NCI-H146 (cell line): ENCODE measurements around the gene PEX14.

Experiments
- DNase-seq: peaks from one replicate; lab custom pipeline; 2025; lab: John Stamatoyannopoulos, UW

PEX14 gene

GRCh38 chr1:10520497-10520896 lies 45.7 kb downstream of the PEX14 start:
- DNase-seq = no peak

- DNase-seq = no peak
These were observed 46.2 kb downstream of the PEX14 start for GRCh38 chr1:10520952-10521351.

DNA sequence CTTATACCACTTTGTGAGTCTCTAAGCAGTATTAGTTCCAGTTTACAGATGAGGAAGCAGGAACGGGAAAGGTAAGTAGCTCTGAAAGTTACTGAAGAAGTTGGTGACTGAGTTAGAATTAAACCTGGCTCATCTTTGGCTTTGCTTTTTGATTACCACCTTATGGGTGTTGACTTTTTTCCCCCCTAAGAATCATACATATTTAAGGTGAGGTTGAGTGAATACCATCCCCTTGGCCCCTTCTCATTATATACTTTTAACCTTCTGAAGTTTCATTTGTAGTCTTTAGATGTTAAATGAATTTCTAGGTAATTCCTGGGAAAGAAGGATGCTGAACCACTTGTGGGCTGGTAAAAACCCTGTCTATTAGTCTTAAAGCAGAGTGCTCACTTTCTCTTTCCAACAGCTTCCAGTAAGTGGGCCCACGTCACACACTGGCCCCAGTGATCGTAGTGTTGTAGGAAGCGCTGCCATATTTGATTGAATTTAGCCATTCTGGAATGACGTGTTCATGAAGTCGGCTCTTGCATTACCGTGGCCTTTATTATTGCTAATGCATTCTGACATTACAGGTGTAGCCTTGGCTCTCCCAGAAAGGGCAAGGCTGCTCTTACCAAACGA lies 46.9 kb downstream of the PEX14 start:
- no peak for DNase-seq

- DNase-seq = no peak
These were observed 47.6 kb downstream of the PEX14 start for GRCh38 chr1:10522322-10522860.

DNA sequence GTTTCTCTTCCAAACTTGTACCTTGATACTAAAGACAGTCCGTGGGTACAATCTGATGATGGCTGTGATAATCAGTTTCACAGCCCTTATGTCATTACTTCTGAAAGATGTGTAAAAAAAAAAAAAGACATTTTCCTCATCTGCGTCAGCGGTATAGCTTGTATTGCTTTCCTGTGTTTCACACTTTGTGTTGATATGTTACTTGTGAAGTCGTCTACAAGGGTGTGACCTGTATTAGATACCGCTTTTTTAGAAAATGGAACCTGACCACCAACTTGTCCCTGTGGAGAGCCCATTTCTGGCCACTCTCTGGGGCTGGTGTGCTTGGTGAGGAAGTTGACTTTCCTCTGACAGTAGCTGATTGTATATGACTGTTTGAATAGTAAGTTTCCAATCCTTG lies 50.5 kb downstream of the PEX14 start:
- DNase-seq = no peak

GRCh38 chr1:10528066-10529014 lies 53.6 kb downstream of the PEX14 start:
- no peak for DNase-seq

DNA sequence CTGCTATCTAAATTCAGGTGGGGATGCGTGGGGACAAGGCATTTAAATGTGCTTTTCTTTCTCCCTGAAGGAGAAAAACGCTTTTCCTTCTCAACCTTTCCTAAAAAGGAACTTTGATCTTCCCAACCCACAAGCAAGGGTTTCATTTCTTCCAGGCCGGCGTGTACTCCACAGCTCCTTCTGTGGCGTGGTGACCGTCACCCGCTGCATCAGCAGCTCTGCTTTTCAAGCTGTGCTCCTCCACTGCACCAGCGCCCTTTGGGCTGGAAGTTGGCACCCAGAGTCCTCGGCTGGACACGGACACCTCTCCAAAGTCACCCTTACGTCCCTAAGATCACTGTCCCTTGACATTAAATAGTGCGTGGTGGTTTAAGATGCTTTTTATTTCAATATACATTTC lies 54.3 kb downstream of the PEX14 start:
- DNase-seq = no peak

DNA sequence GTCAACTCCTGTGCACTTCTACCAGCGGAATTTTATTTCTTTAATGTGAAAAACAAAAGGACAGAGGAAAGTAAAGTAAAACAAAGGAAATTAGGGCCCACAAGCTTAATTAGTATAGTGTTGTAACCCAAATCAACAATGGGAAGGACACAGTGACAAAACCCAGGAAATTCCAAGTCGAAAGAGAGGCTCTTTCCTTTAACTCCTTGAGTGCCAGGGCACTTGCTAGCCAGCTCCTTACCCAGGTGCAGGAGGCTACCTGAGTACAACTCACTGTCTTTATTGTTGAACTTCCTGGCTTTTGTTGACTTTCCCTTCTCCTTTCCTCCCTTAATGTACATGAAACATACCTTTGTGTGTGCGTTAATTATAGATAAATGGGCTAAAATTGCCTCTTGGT lies 55.0 kb downstream of the PEX14 start:
- DNase-seq = no peak

DNA sequence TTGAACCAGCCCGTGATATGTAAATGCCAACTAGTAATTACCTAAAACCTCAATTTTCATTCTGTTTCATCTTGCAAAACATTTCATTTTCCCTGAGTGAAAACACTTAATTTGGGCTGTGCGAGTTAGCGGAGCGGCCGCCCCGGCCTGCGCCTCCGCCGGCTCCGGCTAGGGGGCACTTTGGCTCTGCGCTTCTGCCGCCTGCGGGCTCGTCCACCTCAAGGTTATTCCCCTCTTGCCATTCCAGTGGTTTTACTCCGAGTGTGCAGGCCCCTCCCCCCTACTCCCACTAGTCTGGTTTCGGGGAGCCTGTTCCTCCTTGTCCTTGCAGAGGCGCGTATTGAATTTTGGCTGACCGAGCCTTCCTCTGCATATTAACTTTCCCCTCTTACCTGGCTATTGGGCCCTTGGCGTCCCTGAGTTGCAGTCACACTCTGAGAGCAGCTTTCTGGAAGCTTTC lies 55.6 kb downstream of the PEX14 start:
- no peak for DNase-seq

- DNase-seq = no peak
These were observed 56.2 kb downstream of the PEX14 start for GRCh38 chr1:10530756-10531495.

- no peak for DNase-seq
These were observed 57.6 kb downstream of the PEX14 start for GRCh38 chr1:10532362-10532761.

- no peak for DNase-seq
These were observed 59.8 kb downstream of the PEX14 start for GRCh38 chr1:10534519-10534918.

DNA sequence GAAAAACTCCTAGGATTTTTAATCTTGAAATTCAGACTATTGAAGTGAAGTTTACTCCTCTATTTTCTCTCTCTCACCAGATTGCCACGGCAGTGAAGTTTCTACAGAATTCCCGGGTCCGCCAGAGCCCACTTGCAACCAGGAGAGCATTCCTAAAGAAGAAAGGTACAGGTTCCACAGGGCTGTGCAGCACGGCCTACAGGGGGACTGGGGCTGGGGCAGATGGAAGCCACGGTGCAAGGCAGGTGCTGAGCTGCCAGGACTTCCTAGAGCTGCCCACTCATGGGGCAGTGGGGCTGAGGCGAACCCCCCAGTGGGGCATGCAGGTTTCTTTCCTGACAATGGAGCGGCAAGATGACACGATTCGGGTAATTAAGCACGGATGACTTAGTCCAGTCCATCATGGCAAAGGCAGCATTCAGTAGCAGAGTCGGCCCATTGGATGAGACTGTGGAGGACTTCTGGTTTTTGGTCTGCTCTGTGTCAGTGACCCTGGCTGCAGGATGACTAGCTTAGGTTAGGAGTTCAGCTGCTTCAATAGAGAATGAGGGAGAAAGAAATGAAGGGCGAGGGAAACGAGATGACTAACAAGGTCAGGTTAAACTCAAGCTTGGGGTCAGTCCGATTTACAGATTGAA lies 61.5 kb downstream of the PEX14 start:
- no peak for DNase-seq

GRCh38 chr1:10537082-10537766 lies 62.5 kb downstream of the PEX14 start:
- peak; percentile 75 for DNase-seq

DNA sequence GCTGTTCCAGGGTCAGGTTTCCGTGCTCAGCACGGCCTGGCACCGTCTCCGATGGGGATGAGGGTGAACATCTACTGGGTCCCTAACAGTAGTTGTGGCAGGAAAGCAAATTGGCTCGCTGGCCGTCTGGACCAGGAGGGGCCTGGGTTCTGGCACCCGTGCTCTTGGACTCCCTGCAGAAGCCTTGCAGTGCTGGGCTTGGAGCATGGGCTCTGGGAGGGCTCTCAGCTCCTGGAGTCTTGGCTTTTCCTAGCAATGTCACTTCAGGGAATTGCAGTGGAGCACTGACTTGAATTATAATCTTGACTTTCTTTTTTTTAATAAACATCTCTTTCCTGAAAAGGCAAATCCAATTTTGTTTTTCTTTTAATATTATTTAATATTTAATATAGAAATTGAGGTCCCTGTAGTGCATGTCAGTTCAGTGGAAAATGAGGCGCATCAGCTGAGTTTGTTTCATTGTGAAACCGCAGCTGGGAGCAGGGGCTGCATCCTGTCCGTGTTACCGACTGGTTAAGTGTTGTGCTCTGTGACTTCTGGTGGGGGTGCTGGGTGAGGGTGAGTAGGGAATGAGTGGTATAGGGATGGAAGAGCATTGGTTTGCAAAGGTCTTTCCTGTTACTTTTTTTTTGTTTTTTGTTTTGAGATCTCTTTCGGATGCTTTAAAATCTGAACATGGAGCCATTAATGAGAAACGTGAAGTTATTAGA lies 64.1 kb downstream of the PEX14 start:
- DNase-seq = no peak

DNA sequence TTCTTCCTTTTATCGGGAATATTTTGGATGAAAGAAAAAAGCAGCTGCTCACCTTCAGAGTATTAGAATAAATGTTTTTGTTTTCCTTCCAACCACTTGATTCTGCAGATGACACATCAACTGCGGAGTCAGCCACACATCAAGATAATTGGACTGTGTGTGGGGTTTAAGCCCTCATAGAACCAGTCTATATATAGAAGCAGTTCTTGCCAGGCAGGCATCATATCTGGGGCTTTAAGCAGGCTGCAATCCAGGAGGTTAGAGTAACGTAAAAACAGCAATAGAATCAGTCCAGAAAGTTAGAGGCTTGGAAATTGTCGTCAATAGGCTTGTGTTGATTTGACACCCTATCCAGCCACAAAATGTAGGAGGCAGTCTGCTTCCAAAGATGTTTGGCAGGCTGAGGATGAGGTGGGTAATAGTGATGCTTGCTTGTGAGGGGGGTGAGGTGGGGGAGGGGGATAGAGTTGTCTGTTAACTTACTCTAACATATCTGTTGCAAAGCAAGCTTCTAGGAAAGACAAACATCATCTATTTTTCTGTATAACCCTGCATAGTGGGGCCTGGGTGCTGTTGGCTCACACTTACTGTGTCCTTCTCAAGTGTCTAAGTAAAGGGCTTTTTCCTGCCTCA lies 64.8 kb downstream of the PEX14 start:
- DNase-seq = no peak

GRCh38 chr1:10540277-10541005 lies 65.7 kb downstream of the PEX14 start:
- no peak for DNase-seq

DNA sequence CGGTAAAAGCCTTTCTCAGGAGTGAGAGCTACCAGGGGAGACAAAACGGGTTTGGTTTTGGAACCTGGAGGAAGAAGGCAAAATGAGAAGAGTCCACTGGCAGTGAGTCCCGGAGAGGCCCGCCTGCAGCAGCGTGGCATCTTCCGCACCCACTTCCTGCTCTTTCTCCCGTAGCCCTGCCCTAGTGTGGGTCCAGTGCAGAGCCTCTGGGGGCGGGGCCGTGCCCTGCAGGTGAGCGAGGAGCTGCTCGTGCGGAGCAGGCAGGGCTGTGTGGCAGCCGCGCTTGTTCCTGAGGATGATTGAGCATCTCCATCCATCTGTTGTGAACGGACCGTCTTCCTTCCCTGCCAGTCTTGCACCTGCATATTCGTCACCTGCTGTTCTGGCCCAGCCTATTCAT lies 66.5 kb downstream of the PEX14 start:
- peak; percentile 42 for DNase-seq

DNA sequence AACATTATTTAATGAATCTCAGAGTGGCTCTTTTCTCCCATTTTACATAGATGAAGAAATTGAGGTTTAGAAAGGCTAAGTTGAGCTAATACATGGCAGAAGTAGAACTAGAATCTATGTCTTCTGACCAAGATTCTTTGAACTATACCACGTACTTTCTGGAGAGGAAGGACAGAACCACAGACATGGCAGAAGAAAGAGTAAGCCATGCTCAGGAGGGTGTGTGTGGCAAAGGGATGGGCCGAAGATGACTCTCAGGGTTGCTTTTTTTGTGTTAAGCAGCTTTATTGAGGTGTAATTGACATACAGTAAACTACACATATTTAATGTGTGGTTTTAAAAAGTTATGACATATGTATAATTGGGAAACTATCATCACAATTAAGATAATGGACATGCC lies 69.5 kb downstream of the PEX14 start:
- DNase-seq = no peak
